OCI-LY3 (cell line): Measurements from ENCODE around the gene KIAA0513.

Source experiments
- H2AFZ ChIP-seq: fragments of 200-600, 300-600 bp; shearing (Covaris generic); 2 replicates; pipeline ENCODE4 v1.6.0; 2014; ENCODE audit warnings: antibody characterized with exemption, low read depth, low read length
- H3K27ac ChIP-seq: fragments of 200-600, 300-600 bp; sonication (generic); 2 replicates; pipeline ENCODE4 v1.5.1; 2014; ENCODE audit warnings: mild to moderate bottlenecking, low read length, moderate library complexity, mixed read lengths
- H3K27me3 ChIP-seq: fragments of 200-600, 300-600 bp; sonication (generic); 2 replicates; pipeline ENCODE4 v1.6.1; 2014; ENCODE audit warnings: low read depth, low read length, mixed read lengths
- H3K36me3 ChIP-seq: fragments of 200-600, 300-600 bp; sonication (generic); replicated peaks from 2 replicates; pipeline ENCODE3; 2014; ENCODE audit warnings: low read depth, low read length, mixed read lengths
- H3K4me1 ChIP-seq: fragments of 300-600, 200-600 bp; sonication (generic); 2 replicates; pipeline ENCODE4 v1.6.1; 2014; ENCODE audit warnings: low read length, mixed read lengths
- H3K4me2 ChIP-seq: fragments of 200-600, 300-600 bp; sonication (generic); 2 replicates; pipeline ENCODE4 v1.6.1; 2014; ENCODE audit warnings: low read length, mixed read lengths
- H3K4me3 ChIP-seq: fragments of 300-600, 200-600 bp; sonication (generic); 2 replicates; pipeline ENCODE4 v1.5.1; 2014; ENCODE audit warnings: antibody characterized with exemption, mild to moderate bottlenecking, low read length, moderate library complexity
- H3K79me2 ChIP-seq: fragments of 300-600, 200-600 bp; shearing (Covaris generic); 2 replicates; pipeline ENCODE4 v1.6.1; 2014; ENCODE audit warnings: mild to moderate bottlenecking, low read length, mixed read lengths
- H3K9ac ChIP-seq: fragments of 300-600, 200-600 bp; shearing (Covaris generic); 2 replicates; pipeline ENCODE4 v1.6.0; 2014; ENCODE audit warnings: mild to moderate bottlenecking, low read length, moderate library complexity
- H3K9me3 ChIP-seq: fragments of 200-600, 300-600 bp; shearing (Covaris generic); 2 replicates; pipeline ENCODE4 v1.6.1; 2014; ENCODE audit warnings: low read length, mixed read lengths; ENCODE audit not compliant: insufficient read depth
- H4K20me1 ChIP-seq: fragments of 200-600, 300-600 bp; sonication (generic); 2 replicates; pipeline ENCODE4 v1.6.1; 2016; ENCODE audit warnings: low read length, mixed read lengths; ENCODE audit not compliant: insufficient read depth
- CTCF ChIP-seq: fragments of 200-600, 300-600 bp; sonication (generic); IDR thresholded peaks from 2 replicates; pipeline ENCODE4 v1.5.1; 2014; ENCODE audit warnings: antibody characterized with exemption, low read length, low read depth
- EZH2phosphoT487 ChIP-seq: fragments of 200-600 bp; shearing (Covaris generic); IDR thresholded peaks from 2 replicates; pipeline ENCODE4 v1.6.1; 2018; ENCODE audit warnings: antibody characterized with exemption, mixed run types, low read depth

KIAA0513 gene

GRCh38 chr16:85027349-85027957 lies at the start of gene KIAA0513:
TSS of gene KIAA0513 (plus strand) at chr16:85027795. CDS start at chr16:85067072, 39,277 bp downstream.
- Histone ChIP-seq H3K79me2 (no peaks in the 10 kb centered on the region), H4K20me1 (no peaks in the 10 kb centered on the region), H2AFZ (peak within 1 kb of the TSS; percentile 80), H3K9ac (peak within 1 kb of the TSS; percentile 73), H3K27ac (no peak within 1 kb of the TSS), H3K27me3 (peaks cover 30% of the 10 kb centered on the region), H3K4me1 (peaks cover 23% of the 10 kb centered on the region), H3K36me3 (no peaks in the 10 kb centered on the region), H3K4me3 (peak within 1 kb of the TSS; percentile 88), H3K4me2 (peak within 1 kb of the TSS; percentile 82), H3K9me3 (no peaks in the 10 kb centered on the region)
- no peak for TF ChIP-seq EZH2phosphoT487
- peak; percentile 36 for TF ChIP-seq CTCF

- Histone ChIP-seq H3K9ac (no peak overlapping the region), H3K9me3 (no peaks in the 10 kb centered on the region), H3K4me2 (no peak overlapping the region), H3K36me3 (peaks cover 25% of the 10 kb centered on the region), H3K27me3 (no peaks in the 10 kb centered on the region), H3K27ac (no peak overlapping the region), H4K20me1 (no peaks in the 10 kb centered on the region), H3K4me3 (no peak overlapping the region), H2AFZ (no peak overlapping the region), H3K4me1 (no peaks in the 10 kb centered on the region), H3K79me2 (no peaks in the 10 kb centered on the region)
- no peak for TF ChIP-seq EZH2phosphoT487
- no peak for TF ChIP-seq CTCF
These were observed 48.1 kb upstream of the KIAA0513 start for GRCh38 chr16:84979516-84979915.

- H3K4me3 ChIP-seq, result no peak overlapping the region
- no peak overlapping the region for H3K27ac ChIP-seq
- H3K79me2 ChIP-seq, result peaks cover 14% of the 10 kb centered on the region; the same call in 1 of the 2 replicates
- H3K36me3 ChIP-seq, result peaks cover 17% of the 10 kb centered on the region
- no peaks in the 10 kb centered on the region; the same call in none of the 2 replicates for H4K20me1 ChIP-seq
- H3K4me2 ChIP-seq, result no peak overlapping the region
- no peak overlapping the region for H3K9ac ChIP-seq
- no peak for TF ChIP-seq EZH2phosphoT487
- TF ChIP-seq CTCF, result no peak
- H3K9me3 ChIP-seq, result no peaks in the 10 kb centered on the region
- no peak overlapping the region for H2AFZ ChIP-seq
- no peaks in the 10 kb centered on the region for H3K27me3 ChIP-seq
- H3K4me1 ChIP-seq, result no peaks in the 10 kb centered on the region
These were observed 45.2 kb upstream of the KIAA0513 start for GRCh38 chr16:84982434-84982833.

- Histone ChIP-seq H2AFZ (no peak overlapping the region), H3K79me2 (peaks cover 14% of the 10 kb centered on the region; the same call in 1 of the 2 replicates), H3K36me3 (peaks cover 20% of the 10 kb centered on the region), H3K9ac (no peak overlapping the region), H3K4me3 (no peak overlapping the region), H4K20me1 (no peaks in the 10 kb centered on the region; the same call in none of the 2 replicates), H3K4me2 (no peak overlapping the region), H3K27ac (no peak overlapping the region), H3K4me1 (no peaks in the 10 kb centered on the region), H3K9me3 (no peaks in the 10 kb centered on the region), H3K27me3 (no peaks in the 10 kb centered on the region)
- TF ChIP-seq EZH2phosphoT487 (no peak), CTCF (no peak)
These were observed 42.2 kb upstream of the KIAA0513 start for GRCh38 chr16:84985079-84986065.
